Mammary epithelial cell (primary cell): Measurements from ENCODE around the gene BANP.

ENCODE experiments used
- EZH2 ChIP-seq: IDR thresholded peaks from 2 replicates; pipeline ENCODE4 v1.6.1; 2012; ENCODE audit warnings: low read length, inconsistent platforms, borderline replicate concordance
- TF ChIP-seq, protein P1 (sequence below), 2 donors: IDR thresholded peaks in 1 of 2; conservative IDR thresholded peaks in 1 of 2; 2 replicates each; pipeline ENCODE4 v1.5.1; 2011 to 2012; ENCODE audit warnings: inconsistent platforms in 2 of 2, low read length in 2 of 2, mild to moderate bottlenecking in 2 of 2, control low read depth in 1 of 2, low read depth in 1 of 2; ENCODE audit not compliant: insufficient read depth in 1 of 2; ENCODE audit errors: extremely low read depth in 1 of 2

DNA sequence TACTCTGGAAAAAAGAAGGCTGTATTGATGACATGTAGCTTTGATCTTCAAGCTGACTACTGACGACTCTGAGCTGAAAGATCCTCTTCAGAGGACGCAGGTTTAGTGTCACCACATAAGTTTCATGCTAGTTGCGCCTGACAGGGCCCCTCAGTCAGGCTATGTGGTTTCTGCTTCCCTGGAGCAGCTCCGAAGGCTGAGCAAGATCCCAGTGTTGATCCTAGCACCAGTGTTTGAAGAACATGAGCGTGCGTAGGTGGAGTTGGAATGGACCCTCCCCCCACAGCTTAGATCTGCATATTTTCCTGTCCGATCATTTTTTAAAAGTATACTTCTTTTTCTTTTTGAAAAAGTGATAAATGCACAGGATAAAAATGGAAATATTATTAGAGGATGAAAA is 17.3 kb downstream of the BANP start:
- TF ChIP-seq, protein P1, sequence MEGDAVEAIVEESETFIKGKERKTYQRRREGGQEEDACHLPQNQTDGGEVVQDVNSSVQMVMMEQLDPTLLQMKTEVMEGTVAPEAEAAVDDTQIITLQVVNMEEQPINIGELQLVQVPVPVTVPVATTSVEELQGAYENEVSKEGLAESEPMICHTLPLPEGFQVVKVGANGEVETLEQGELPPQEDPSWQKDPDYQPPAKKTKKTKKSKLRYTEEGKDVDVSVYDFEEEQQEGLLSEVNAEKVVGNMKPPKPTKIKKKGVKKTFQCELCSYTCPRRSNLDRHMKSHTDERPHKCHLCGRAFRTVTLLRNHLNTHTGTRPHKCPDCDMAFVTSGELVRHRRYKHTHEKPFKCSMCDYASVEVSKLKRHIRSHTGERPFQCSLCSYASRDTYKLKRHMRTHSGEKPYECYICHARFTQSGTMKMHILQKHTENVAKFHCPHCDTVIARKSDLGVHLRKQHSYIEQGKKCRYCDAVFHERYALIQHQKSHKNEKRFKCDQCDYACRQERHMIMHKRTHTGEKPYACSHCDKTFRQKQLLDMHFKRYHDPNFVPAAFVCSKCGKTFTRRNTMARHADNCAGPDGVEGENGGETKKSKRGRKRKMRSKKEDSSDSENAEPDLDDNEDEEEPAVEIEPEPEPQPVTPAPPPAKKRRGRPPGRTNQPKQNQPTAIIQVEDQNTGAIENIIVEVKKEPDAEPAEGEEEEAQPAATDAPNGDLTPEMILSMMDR (conservative IDR thresholded peaks at IDR 0.05 in 1 of 2, IDR thresholded peaks at IDR 0.05 in 1 of 2; ENCODE audit: extremely low read depth in 1 of 2, insufficient read depth in 1 of 2, low read depth in 1 of 2, low read length in 2 of 2) = no peak
- no peak for TF ChIP-seq EZH2
